DMS79 (cell line): ENCODE measurements around the gene CSHL1.

Experiments
- DNase-seq: peaks from one replicate; lab custom pipeline; 2025; lab: John Stamatoyannopoulos, UW

Gene CSHL1

GRCh38 chr17:63911041-63911635 is at the start of gene CSHL1:
CSHL1 (minus strand) TSS chr17:63911258; CDS start chr17:63911196, 62 bp downstream.
- DNase-seq = no peak

- no peak for DNase-seq
These were observed 49.4 kb upstream of the CSHL1 start for GRCh38 chr17:63960430-63960829.

- no peak for DNase-seq
These were observed 48.9 kb upstream of the CSHL1 start for GRCh38 chr17:63960006-63960405.

GRCh38 chr17:63956296-63956920 is 45.4 kb upstream of the CSHL1 start:
- no peak for DNase-seq

GRCh38 chr17:63955791-63956190 is 44.7 kb upstream of the CSHL1 start:
- DNase-seq = no peak

GRCh38 chr17:63955232-63955631 is 44.2 kb upstream of the CSHL1 start:
- DNase-seq = no peak

GRCh38 chr17:63954402-63955063 is 43.5 kb upstream of the CSHL1 start:
- no peak for DNase-seq

- no peak for DNase-seq
These were observed 40.2 kb upstream of the CSHL1 start for GRCh38 chr17:63950940-63951907.

- no peak for DNase-seq
These were observed 38.7 kb upstream of the CSHL1 start for GRCh38 chr17:63949576-63950250.

- DNase-seq = no peak
These were observed 37.5 kb upstream of the CSHL1 start for GRCh38 chr17:63948521-63948920.

GRCh38 chr17:63947711-63948330 is 36.8 kb upstream of the CSHL1 start:
- DNase-seq = no peak

GRCh38 chr17:63946440-63947363 is 35.6 kb upstream of the CSHL1 start:
- no peak for DNase-seq

- no peak for DNase-seq
These were observed 34.9 kb upstream of the CSHL1 start for GRCh38 chr17:63945784-63946439.

GRCh38 chr17:63944736-63945499 is 33.9 kb upstream of the CSHL1 start:
- DNase-seq = no peak

GRCh38 chr17:63943745-63944144 is 32.7 kb upstream of the CSHL1 start:
- DNase-seq = no peak

- DNase-seq = no peak
These were observed 31.4 kb upstream of the CSHL1 start for GRCh38 chr17:63942309-63942985.

- no peak for DNase-seq
These were observed 30.7 kb upstream of the CSHL1 start for GRCh38 chr17:63941751-63942150.

GRCh38 chr17:63941162-63941561 is 30.1 kb upstream of the CSHL1 start:
- no peak for DNase-seq
